HUES48 (cell line): ENCODE results near the gene NAMPT.
"Not testable (repeated sequence)": the region's sequence is repeated elsewhere in the genome, so short reads cannot be mapped to it uniquely, and the experiment has no call there.

Experiments
- H3K27ac ChIP-seq: one replicate; pipeline ENCODE4 v1.7.0; 2013; ENCODE audit warnings: low read depth, low read length, inconsistent platforms
- H3K27me3 ChIP-seq: 2 replicates; pipeline ENCODE4 v1.6.1; 2013; ENCODE audit warnings: mild to moderate bottlenecking, low read length; ENCODE audit not compliant: control insufficient read depth, insufficient read depth
- H3K36me3 ChIP-seq: 2 replicates; pipeline ENCODE4 v1.6.1; 2013; ENCODE audit warnings: low read length; ENCODE audit not compliant: control insufficient read depth, insufficient read depth
- H3K4me1 ChIP-seq: 2 replicates; pipeline ENCODE4 v1.6.1; 2013; ENCODE audit warnings: mild to moderate bottlenecking, low read length; ENCODE audit not compliant: control insufficient read depth, insufficient read depth
- H3K4me3 ChIP-seq: 2 replicates; pipeline ENCODE4 v1.5.1; 2013; ENCODE audit warnings: mild to moderate bottlenecking, low read depth, low read length
- H3K9ac ChIP-seq: 2 replicates; pipeline ENCODE4 v1.6.1; 2013; ENCODE audit warnings: mild to moderate bottlenecking, low read depth, low read length, moderate library complexity
- H3K9me3 ChIP-seq: 2 replicates; pipeline ENCODE4 v1.6.1; 2013; ENCODE audit warnings: low read length; ENCODE audit not compliant: control insufficient read depth, insufficient read depth

The NAMPT gene

DNA sequence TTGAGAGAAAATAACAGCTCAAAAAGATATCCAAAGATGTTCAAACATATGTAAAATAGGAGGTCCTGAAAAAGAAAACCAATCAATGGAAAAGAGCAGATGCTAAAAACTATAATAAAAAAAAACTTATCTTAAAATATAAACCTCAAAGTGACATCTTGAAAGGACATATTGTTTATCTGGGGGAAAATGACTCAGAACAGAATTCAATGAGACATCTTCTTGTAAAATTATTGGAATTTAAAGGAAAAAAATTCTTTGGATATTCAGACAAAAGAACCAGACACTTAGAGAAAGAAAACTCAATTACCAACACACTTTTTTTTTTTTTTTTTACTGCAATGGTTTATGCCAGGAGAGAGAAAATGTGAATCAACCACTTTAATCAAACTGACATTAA, 58.9 kb downstream of the NAMPT start:
- H3K4me3 ChIP-seq, result no peak overlapping the region
- no peaks in the 10 kb centered on the region for H3K9me3 ChIP-seq
- H3K9ac ChIP-seq, result no peak overlapping the region
- no peaks in the 10 kb centered on the region for H3K36me3 ChIP-seq
- H3K27me3 ChIP-seq, result no peaks in the 10 kb centered on the region
- H3K4me1 ChIP-seq, result peaks cover 4% of the 10 kb centered on the region; the same call in 1 of the 2 replicates
- no peak overlapping the region for H3K27ac ChIP-seq

DNA sequence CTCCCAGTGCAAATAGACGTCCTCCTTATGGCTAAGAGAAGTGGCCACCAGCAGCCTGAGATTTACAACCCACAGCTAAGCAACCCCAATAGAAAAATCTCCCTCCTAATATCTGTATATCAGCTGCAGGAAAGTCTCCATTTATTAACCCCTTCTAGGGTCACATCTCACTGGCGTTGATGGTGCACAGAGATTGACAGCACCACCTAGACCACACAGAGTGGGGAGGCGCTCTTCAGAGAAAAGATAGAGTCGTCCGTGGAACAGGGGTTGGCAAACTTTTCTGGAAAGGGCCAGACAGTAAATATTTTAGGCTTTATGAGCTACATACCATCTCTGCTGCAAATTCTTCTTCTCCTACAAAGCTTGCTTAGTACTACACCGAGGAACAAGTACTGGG, 60.0 kb downstream of the NAMPT start:
- no peak overlapping the region for H3K27ac ChIP-seq

GRCh38 chr7:106223156-106223555, 61.6 kb downstream of the NAMPT start:
- H3K4me3 ChIP-seq, result no peak overlapping the region
- H3K27ac ChIP-seq, result no peak overlapping the region
- H3K9ac ChIP-seq, result no peak overlapping the region
- no peaks in the 10 kb centered on the region for H3K9me3 ChIP-seq
- peaks cover 4% of the 10 kb centered on the region; the same call in 1 of the 2 replicates for H3K4me1 ChIP-seq
- no peaks in the 10 kb centered on the region for H3K27me3 ChIP-seq
- H3K36me3 ChIP-seq, result no peaks in the 10 kb centered on the region

More for the DNA sequence above, 60.0 kb downstream of the NAMPT start:
- H3K9me3 ChIP-seq, result no peaks in the 10 kb centered on the region
- H3K4me1 ChIP-seq, result peaks cover 4% of the 10 kb centered on the region; the same call in 1 of the 2 replicates
- H3K4me3 ChIP-seq, result no peak overlapping the region
- no peaks in the 10 kb centered on the region for H3K27me3 ChIP-seq
- no peak overlapping the region for H3K9ac ChIP-seq
- H3K36me3 ChIP-seq, result no peaks in the 10 kb centered on the region

- no peak overlapping the region for H3K9ac ChIP-seq
- H3K9me3 ChIP-seq, result no peaks in the 10 kb centered on the region
- peaks cover 4% of the 10 kb centered on the region; the same call in 1 of the 2 replicates for H3K4me1 ChIP-seq
- no peaks in the 10 kb centered on the region for H3K27me3 ChIP-seq
- no peaks in the 10 kb centered on the region for H3K36me3 ChIP-seq
- H3K4me3 ChIP-seq, result no peak overlapping the region
- no peak overlapping the region for H3K27ac ChIP-seq
Observed at GRCh38 chr7:106222545-106222944, 62.2 kb downstream of the NAMPT start.

- H3K4me1 ChIP-seq, result peaks cover 4% of the 10 kb centered on the region; the same call in 1 of the 2 replicates
- H3K4me3 ChIP-seq, result no peak overlapping the region
- H3K36me3 ChIP-seq, result no peaks in the 10 kb centered on the region
- no peak overlapping the region for H3K9ac ChIP-seq
- H3K27ac ChIP-seq, result no peak overlapping the region
- H3K9me3 ChIP-seq, result no peaks in the 10 kb centered on the region
- H3K27me3 ChIP-seq, result no peaks in the 10 kb centered on the region
Observed at GRCh38 chr7:106220307-106220706, 64.5 kb downstream of the NAMPT start.

GRCh38 chr7:106219170-106219569, 65.6 kb downstream of the NAMPT start:
- H3K27ac ChIP-seq, result no peak overlapping the region
- H3K4me1 ChIP-seq, result peaks cover 4% of the 10 kb centered on the region; the same call in 1 of the 2 replicates
- H3K36me3 ChIP-seq, result no peaks in the 10 kb centered on the region
- H3K9ac ChIP-seq, result no peak overlapping the region
- no peaks in the 10 kb centered on the region for H3K9me3 ChIP-seq
- no peaks in the 10 kb centered on the region for H3K27me3 ChIP-seq
- no peak overlapping the region for H3K4me3 ChIP-seq

DNA sequence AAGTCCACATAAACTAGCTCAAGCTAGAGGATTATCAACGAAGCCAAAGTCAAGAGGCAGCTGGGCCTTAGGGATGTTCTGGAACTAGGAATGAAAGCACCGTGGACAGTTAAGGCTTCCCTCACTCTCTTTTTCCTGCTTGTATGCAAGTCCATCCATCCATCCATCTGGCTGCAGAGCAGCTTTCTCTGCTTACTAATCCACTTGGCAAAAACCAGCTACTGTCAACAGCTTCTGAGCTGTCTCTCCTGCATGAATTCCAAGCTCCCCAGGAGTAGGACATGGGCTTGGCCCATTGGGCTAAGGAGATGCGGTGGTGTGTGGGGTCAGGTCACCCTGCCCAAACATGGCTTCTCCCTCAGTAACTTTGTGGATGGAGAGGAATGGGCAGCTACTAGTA, 66.2 kb downstream of the NAMPT start:
- Histone ChIP-seq H3K9ac (no peak overlapping the region), H3K27me3 (no peaks in the 10 kb centered on the region), H3K4me1 (peaks cover 4% of the 10 kb centered on the region; the same call in 1 of the 2 replicates), H3K4me3 (no peak overlapping the region), H3K36me3 (no peaks in the 10 kb centered on the region), H3K9me3 (no peaks in the 10 kb centered on the region), H3K27ac (no peak overlapping the region)

DNA sequence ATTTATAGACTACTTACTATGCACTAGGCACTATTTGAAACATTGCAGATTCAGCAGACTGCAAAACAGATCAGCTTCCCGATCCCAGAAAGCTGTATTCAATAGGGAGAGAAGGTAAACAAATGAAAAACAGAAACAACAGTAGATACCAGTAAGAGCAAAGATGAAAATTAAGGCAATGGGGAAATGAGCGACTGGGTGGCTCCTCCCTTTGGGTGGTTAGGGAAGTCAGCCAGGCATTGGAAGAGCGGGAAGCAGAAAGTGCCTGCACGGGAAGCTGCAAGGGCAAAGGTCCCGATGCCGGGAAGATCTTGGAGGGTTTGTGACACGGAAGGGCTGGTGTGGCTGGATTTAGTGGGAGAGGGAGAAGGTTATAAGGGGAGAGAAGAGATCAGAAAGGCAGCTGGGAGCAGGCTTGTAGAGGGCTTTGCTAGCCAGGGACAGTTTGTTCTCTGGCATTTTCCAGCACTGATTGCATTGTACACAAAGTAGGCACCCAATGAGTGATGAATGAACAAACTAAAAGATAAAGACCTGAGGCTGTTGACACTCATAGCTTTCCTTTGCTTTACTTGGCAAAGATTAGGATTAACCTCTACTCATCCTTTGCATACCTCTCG, 67.8 kb downstream of the NAMPT start:
- no peak overlapping the region for H3K27ac ChIP-seq
- no peaks in the 10 kb centered on the region for H3K27me3 ChIP-seq

DNA sequence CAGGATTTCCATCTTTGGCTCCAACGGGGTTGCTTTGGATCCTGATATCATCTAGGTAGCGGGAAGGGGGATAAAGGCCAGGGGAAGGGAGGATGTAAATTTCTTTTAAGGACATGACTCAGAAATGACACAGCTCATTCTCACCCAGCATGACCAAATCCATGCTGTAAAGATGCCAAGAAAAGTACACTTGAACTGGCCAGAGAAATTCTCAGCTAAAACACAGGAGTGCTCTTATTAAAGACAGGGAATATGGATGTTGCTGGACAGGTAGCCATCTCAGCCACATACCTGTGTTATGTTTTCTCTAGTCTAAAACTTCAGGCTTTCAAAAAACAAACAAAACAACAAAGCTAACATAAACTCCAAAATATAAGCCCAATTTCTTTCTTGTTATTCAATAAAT, 68.3 kb downstream of the NAMPT start:
- H3K36me3 ChIP-seq, result no peaks in the 10 kb centered on the region
- no peaks in the 10 kb centered on the region for H3K27me3 ChIP-seq
- H3K4me3 ChIP-seq, result no peak overlapping the region
- no peak overlapping the region for H3K9ac ChIP-seq
- no peak overlapping the region for H3K27ac ChIP-seq
- H3K4me1 ChIP-seq, result no peaks in the 10 kb centered on the region
- no peaks in the 10 kb centered on the region for H3K9me3 ChIP-seq

More for the DNA sequence above, 67.8 kb downstream of the NAMPT start:
- Histone ChIP-seq H3K4me1 (no peaks in the 10 kb centered on the region), H3K4me3 (no peak overlapping the region), H3K36me3 (no peaks in the 10 kb centered on the region), H3K9ac (no peak overlapping the region), H3K9me3 (no peaks in the 10 kb centered on the region)

- Histone ChIP-seq H3K27me3 (no peaks in the 10 kb centered on the region), H3K4me1 (no peaks in the 10 kb centered on the region), H3K27ac (no peak overlapping the region), H3K9ac (no peak overlapping the region), H3K36me3 (no peaks in the 10 kb centered on the region), H3K4me3 (no peak overlapping the region), H3K9me3 (no peaks in the 10 kb centered on the region)
Observed at GRCh38 chr7:106215868-106216516, 68.8 kb downstream of the NAMPT start.

DNA sequence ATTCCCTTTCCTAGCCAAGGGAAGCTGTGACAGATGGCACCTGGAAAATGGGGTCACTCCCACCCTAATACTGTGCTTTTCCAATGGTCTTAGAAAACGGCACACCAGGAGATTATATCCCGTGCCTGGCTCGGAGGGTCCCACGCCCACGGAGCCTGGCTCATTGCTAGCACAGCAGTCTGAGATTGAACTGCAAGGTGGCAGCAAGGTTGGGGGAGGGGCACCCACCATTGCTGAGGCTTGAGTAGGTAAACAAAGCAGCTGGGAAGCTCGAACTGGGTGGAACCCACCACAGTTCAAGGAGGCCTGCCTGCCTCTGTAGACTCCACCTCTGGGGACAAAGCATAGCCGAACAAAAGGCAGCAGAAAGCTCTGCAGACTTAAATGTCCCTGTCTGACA, 75.8 kb downstream of the NAMPT start:
- H3K27me3 ChIP-seq, H3K36me3 ChIP-seq, H3K4me3 ChIP-seq, H3K27ac ChIP-seq, H3K9ac ChIP-seq, H3K4me1 ChIP-seq: not testable (repeated sequence)
- H3K9me3 ChIP-seq, result peaks cover 16% of the 10 kb centered on the region
